Adrenal gland (tissue), 12 donors: Measurements from ENCODE around the gene ROR2. TPM values are rescaled to one million over a fixed set of nuclear protein-coding genes. Genes with fewer than 3 reads are reported as not detected.

Experiments used
- DNase-seq, 7 donors: peaks; one replicate each; pipeline ENCODE4 v3.0.0-alpha.2; 2019 to 2020
- H3K27ac ChIP-seq, 5 donors: fragments of 200-600 bp; sonication (generic) in 4 of 5; 1 replicate in 3 of 5; 2 replicates in 2 of 5; pipeline versions ENCODE4 v1.5.1 to v1.8.0; 2016 to 2020; ENCODE audit warnings: mild to moderate bottlenecking in 1 of 5
- H3K27me3 ChIP-seq: fragments of 200-600 bp; 2 replicates; pipeline ENCODE4 v1.8.0; 2021
- H3K36me3 ChIP-seq, 2 donors: fragments of 200-600 bp; replicated peaks in 1 of 2; 1 replicate in 1 of 2; 2 replicates in 1 of 2; pipeline versions ENCODE4 v1.5.1 to v1.8.0; 2018 to 2022
- H3K4me1 ChIP-seq, 2 donors: fragments of 200-600 bp; replicated peaks in 1 of 2; 1 replicate in 1 of 2; 2 replicates in 1 of 2; pipeline versions ENCODE4 v1.5.1 to v1.8.0; 2018 to 2021
- H3K4me3 ChIP-seq, 4 donors: fragments of 200-600 bp; sonication (generic) in 3 of 4; one replicate each; pipeline ENCODE4 v1.5.1; 2016 to 2018
- H3K9me3 ChIP-seq, 3 donors: fragments of 200-600 bp; sonication (generic) in 1 of 3; replicated peaks in 1 of 3; 1 replicate in 2 of 3; 2 replicates in 1 of 3; pipeline versions ENCODE4 v1.5.1 to v1.8.0; 2016 to 2021
- POLR2A ChIP-seq, 2 donors: fragments of 450-650 bp; IDR thresholded peaks; one replicate each; pipeline ENCODE4 v1.6.1; 2017; ENCODE audit warnings: antibody characterized with exemption in 2 of 2, mild to moderate bottlenecking in 2 of 2, moderate library complexity in 1 of 2
- WGBS, 4 donors: extraction: QIAGEN DNeasy Blood & Tissue Kit in 2 of 4; methylation state at CpG; one replicate each; pipeline versions ENCODE4 v1.1.5 to v1.1.7; 2013 to 2017; 5-methylcytosine and 5-hydroxymethylcytosine counted together
- intact Hi-C, 2 donors: fragments of 100-400 bp; cut with DNase I; formaldehyde crosslinking; loops; one replicate each; pipeline versions ENCODE4 v1.14.1 to v1.15.0; 2022 to 2023
- polyA plus RNA-seq, 3 donors: library from polyadenylated mRNA; stranded (reverse); fragments of 200-250 nt in 2 of 3; fragments of 350-450 nt in 1 of 3; fragmentation: Illumina TruSeq in 1 of 3; extraction: RNeasy Lipid Tissue Mini Kit (QIAGEN cat#74804) in 1 of 3; gene quantifications; one replicate each; pipeline ENCODE4 v1.2.3, GENCODE V29; 2013 to 2014
- total RNA-seq, 9 donors: library from RNA; depleted of rRNA in 4 of 9; stranded (reverse); fragments of >200 nt in 4 of 9; fragments of 120-200 nt in 1 of 9; fragmentation: NEBNext Ultra II Directional in 1 of 9; extraction: Animal tissue kit (Norgen Biotek cat#: 25700) in 1 of 9; gene quantifications; one replicate each; pipeline versions ENCODE4 v1.1.0 to v1.2.4, GENCODE V29; 2013 to 2023
- TF ChIP-seq, protein P1 (sequence below), 6 experiments: fragments of 450-650 bp in 4 of 6; fragments of 200-600 bp in 2 of 6; sonication (generic) in 1 of 6; IDR thresholded peaks; 1 replicate in 5 of 6; 2 replicates in 1 of 6; pipeline versions ENCODE4 v1.5.1 to v1.8.0; 2016 to 2021; ENCODE audit warnings: antibody characterized with exemption in 6 of 6, mild to moderate bottlenecking in 2 of 6, moderate library complexity in 1 of 6
- donor health status: healthy with polysubstance abuse.
- donor health status: Bipolar disorder and iron deficiency.
- donor health status: DM: yes; HTN: yes; CAD: no.
- donor health status: DM: no; HTN: no; CAD: no.
- donor health status: DM: no; HTN: no; CAD: no.
- donor health status: DM: yes; HTN: yes; CAD: no.

ROR2 gene
- total and polyA plus RNA-seq, 12 donors, result 3.9 to 23.9 (median 11.4) TPM

- intact Hi-C loops, result no loop called here
- Histone ChIP-seq H3K27me3 (no peaks in the 10 kb centered on the region), H3K36me3 (no peaks in the 10 kb centered on the region), H3K27ac (no peak overlapping the region), H3K4me1 (peaks cover 0 to 5% of the 10 kb centered on the region in 2 donors), H3K4me3 (no peak overlapping the region), H3K9me3 (no peaks in the 10 kb centered on the region)
- peak in 1 of 7 donors; percentile 4 for DNase-seq
- WGBS, 4 donors, result 68 to 88% (median 76%) methylated on average over 3 to 5 of the region's 5 CpGs
- TF ChIP-seq, protein P1, sequence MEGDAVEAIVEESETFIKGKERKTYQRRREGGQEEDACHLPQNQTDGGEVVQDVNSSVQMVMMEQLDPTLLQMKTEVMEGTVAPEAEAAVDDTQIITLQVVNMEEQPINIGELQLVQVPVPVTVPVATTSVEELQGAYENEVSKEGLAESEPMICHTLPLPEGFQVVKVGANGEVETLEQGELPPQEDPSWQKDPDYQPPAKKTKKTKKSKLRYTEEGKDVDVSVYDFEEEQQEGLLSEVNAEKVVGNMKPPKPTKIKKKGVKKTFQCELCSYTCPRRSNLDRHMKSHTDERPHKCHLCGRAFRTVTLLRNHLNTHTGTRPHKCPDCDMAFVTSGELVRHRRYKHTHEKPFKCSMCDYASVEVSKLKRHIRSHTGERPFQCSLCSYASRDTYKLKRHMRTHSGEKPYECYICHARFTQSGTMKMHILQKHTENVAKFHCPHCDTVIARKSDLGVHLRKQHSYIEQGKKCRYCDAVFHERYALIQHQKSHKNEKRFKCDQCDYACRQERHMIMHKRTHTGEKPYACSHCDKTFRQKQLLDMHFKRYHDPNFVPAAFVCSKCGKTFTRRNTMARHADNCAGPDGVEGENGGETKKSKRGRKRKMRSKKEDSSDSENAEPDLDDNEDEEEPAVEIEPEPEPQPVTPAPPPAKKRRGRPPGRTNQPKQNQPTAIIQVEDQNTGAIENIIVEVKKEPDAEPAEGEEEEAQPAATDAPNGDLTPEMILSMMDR (IDR thresholded peaks at IDR 0.05), result no peak
- no peak for TF ChIP-seq POLR2A (IDR thresholded peaks at IDR 0.05)
Measured at GRCh38 chr9:91785447-91785842, 164.6 kb downstream of the ROR2 start.

DNA sequence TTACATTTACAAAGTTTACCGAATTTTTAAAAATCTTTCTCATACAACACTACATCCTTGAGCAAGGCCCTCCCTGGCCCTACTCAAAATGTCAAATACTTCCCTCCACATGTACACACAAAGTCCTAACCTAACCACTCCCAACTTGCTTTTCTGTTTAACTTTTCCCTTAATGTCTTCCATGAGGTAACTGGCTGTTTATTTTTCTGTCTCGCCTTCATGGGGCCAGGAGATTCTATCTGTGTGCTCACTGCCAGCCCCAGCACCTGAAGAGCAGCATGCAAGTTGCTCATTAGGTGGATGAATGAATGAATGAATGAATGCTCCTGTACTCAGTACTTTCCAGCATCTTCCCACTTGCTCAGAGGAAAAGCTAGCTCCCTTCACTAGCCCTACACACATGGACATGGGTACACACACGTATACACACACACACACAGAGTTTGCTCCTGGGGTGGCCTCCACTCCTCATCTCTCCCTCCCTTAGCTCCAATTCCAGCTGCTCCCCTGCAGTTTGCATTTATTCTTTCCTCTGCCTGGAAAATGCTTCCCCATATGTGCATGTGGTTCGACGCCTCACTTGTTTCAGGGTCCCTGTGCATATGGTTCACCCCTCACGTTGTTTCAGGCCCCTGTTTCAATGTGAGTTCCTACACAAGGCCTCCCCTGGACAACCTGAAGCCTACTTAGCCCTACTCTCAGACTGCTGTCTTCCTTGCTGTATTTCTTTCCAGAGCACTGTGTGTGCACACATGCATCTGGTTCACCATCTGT, 165.2 kb downstream of the ROR2 start:
- H3K4me1 ChIP-seq, result peaks cover 0 to 5% of the 10 kb centered on the region in 2 donors
- H3K27ac ChIP-seq, result no peak overlapping the region

DNA sequence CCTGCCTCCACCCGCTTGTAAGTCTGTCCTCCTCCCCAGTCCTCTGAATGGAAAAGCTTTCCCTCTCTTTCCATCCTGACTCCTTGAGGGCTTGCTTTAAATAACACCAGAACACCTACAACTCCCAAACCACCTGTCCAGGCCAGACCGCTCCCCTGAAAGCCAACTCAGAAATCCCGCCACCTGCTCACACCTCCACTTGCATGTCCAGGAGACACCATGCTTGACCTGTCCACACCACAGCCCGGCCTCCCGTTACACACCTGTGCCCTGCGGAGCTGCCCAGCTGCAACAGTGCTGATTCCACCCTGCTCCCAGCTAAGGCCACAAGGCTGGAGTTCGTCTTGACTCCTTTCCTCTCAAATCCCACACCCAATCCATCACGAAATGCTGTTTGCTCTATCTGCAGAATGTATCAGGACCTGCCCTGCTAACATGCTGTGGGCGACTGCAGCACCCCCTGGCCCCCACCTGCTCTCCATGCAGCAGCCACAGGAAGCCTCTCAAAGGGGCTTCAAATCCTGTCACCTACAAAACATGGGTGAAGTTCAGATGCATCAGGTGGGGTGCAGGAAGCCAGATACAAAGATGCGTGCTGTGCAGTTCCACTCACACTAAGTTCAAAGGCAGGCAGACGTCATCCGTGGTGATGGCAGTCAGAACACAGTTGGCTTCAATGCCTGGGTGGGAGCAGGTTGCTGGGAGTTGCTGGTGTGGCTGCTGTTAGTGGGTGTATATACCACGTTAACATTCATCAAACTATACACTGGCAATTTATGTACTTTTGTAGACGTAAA, 166.0 kb downstream of the ROR2 start:
- H3K36me3 ChIP-seq, result no peaks in the 10 kb centered on the region
- 87 to 90% (median 90%) methylated on average over 12 to 14 of the region's 14 CpGs for WGBS, 4 donors
- no peak overlapping the region for H3K27ac ChIP-seq
- peaks cover 0 to 5% of the 10 kb centered on the region in 2 donors for H3K4me1 ChIP-seq
- no peak overlapping the region for H3K4me3 ChIP-seq
- TF ChIP-seq, protein P1 (IDR thresholded peaks at IDR 0.05), result no peak
- TF ChIP-seq POLR2A (IDR thresholded peaks at IDR 0.05), result no peak
- intact Hi-C loops, result no loop called here
- no peaks in the 10 kb centered on the region for H3K27me3 ChIP-seq
- peak in 1 of 7 donors; percentile 8 for DNase-seq
- no peaks in the 10 kb centered on the region for H3K9me3 ChIP-seq

More for the DNA sequence above, 165.2 kb downstream of the ROR2 start:
- Histone ChIP-seq H3K27me3 (no peaks in the 10 kb centered on the region), H3K9me3 (no peaks in the 10 kb centered on the region), H3K36me3 (no peaks in the 10 kb centered on the region), H3K4me3 (no peak overlapping the region)
- WGBS, 4 donors, result 90 to 92% (median 90%) methylated on average over 6 of the region's 6 CpGs
- no peak for TF ChIP-seq POLR2A (IDR thresholded peaks at IDR 0.05)
- TF ChIP-seq, protein P1 (IDR thresholded peaks at IDR 0.05), result no peak
- intact Hi-C loops, result no loop called here
- DNase-seq, result peak in 1 of 7 donors; percentile 1

DNA sequence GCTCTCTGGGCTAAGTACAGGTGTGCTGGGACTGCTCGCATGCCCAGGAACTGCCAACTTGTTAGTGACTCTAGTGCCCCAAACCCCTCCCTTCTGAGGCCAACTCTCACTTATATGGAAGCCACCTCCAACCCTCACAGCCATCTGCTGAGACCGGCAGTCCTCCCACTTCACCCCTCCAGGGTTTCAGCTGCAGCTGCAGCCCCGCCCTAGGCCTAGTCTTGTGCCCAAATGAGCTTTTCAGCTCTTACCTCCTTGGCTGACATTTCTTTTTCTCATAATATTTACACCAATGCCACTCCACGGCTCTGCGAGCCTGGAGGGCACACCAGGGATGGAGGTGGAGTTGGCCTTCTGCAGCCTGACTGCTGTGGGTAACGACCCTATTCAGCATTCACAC, 166.6 kb downstream of the ROR2 start:
- DNase-seq, result peak in 1 of 7 donors; percentile 27
- Histone ChIP-seq H3K4me3 (no peak overlapping the region), H3K4me1 (peaks cover 0 to 5% of the 10 kb centered on the region in 2 donors), H3K27ac (no peak overlapping the region), H3K27me3 (no peaks in the 10 kb centered on the region), H3K9me3 (no peaks in the 10 kb centered on the region), H3K36me3 (no peaks in the 10 kb centered on the region)
- intact Hi-C loops, result no loop called here
- TF ChIP-seq POLR2A (IDR thresholded peaks at IDR 0.05), result no peak
- TF ChIP-seq, protein P1 (IDR thresholded peaks at IDR 0.05), result no peak
- WGBS, 4 donors, result 87 to 94% (median 87%) methylated on average over 5 to 6 of the region's 6 CpGs
